SK-N-SH treated with all-trans-retinoic acid at 6 μM for 48 hours (cell line): ENCODE data around the gene MFAP4.

Experiments used
- ATAC-seq: fragments of 200-7000 bp; cut with Tn5 transposase; 3 replicates; pipeline ENCODE4 v1.9.1; 2020; ENCODE audit warnings: mild to moderate bottlenecking, moderate library complexity
- ARNTL ChIP-seq: fragments of 450-650 bp; formaldehyde crosslinking; IDR thresholded peaks from 2 replicates; pipeline ENCODE4 v1.5.0; 2020; ENCODE audit warnings: low read depth, mild to moderate bottlenecking, moderate library complexity, borderline replicate concordance
- BACH2 ChIP-seq: fragments of 250-450 bp; sonication (Bioruptor Pico); IDR thresholded peaks from 2 replicates; pipeline ENCODE4 v1.9.0; 2021; ENCODE audit warnings: mild to moderate bottlenecking, borderline replicate concordance
- CSDC2 ChIP-seq: fragments of 250-450 bp; sonication (Bioruptor Pico); IDR thresholded peaks from 2 replicates; pipeline ENCODE4 v1.5.0; 2020; ENCODE audit warnings: mild to moderate bottlenecking, moderate library complexity
- ESRRG ChIP-seq: fragments of 250-450 bp; sonication (Bioruptor Pico); IDR thresholded peaks from 2 replicates; pipeline ENCODE4 v1.6.1; 2021; ENCODE audit warnings: mild to moderate bottlenecking
- GLIS3 ChIP-seq: fragments of 250-450 bp; sonication (Bioruptor Pico); IDR thresholded peaks from 2 replicates; pipeline ENCODE4 v1.5.0; 2020; ENCODE audit warnings: mild to moderate bottlenecking, moderate library complexity
- OSR1 ChIP-seq: fragments of 250-450 bp; sonication (Bioruptor Pico); IDR thresholded peaks from 2 replicates; pipeline ENCODE4 v1.8.0; 2022; ENCODE audit warnings: moderate library complexity, mild to moderate bottlenecking, inconsistent platforms
- POU6F1 ChIP-seq: fragments of 250-450 bp; sonication (Bioruptor Pico); IDR thresholded peaks from 2 replicates; pipeline ENCODE4 v1.8.0; 2021; ENCODE audit warnings: low read depth, mild to moderate bottlenecking, moderate library complexity, borderline replicate concordance
- PPARA ChIP-seq: fragments of 250-450 bp; sonication (Bioruptor Pico); IDR thresholded peaks from 2 replicates; pipeline ENCODE4 v1.5.0; 2020; ENCODE audit warnings: mild to moderate bottlenecking, borderline replicate concordance
- SNAI2 ChIP-seq: fragments of 250-450 bp; sonication (Bioruptor Pico); IDR thresholded peaks from 2 replicates; pipeline ENCODE4 v1.5.0; 2020; ENCODE audit warnings: mild to moderate bottlenecking, moderate library complexity
- TOX ChIP-seq: fragments of 250-450 bp; sonication (Bioruptor Pico); IDR thresholded peaks from 2 replicates; pipeline ENCODE4 v1.8.0; 2021; ENCODE audit warnings: mild to moderate bottlenecking, moderate library complexity, borderline replicate concordance
- ZC3H10 ChIP-seq: fragments of 250-450 bp; sonication (Bioruptor Pico); IDR thresholded peaks from 2 replicates; pipeline ENCODE4 v1.5.1; 2021; ENCODE audit warnings: mild to moderate bottlenecking, moderate library complexity
- ZFP3 ChIP-seq: fragments of 250-450 bp; sonication (Bioruptor Pico); IDR thresholded peaks from 2 replicates; pipeline ENCODE4 v1.5.0; 2020; ENCODE audit warnings: mild to moderate bottlenecking, moderate library complexity
- ZFP30 ChIP-seq: fragments of 450-650 bp; formaldehyde crosslinking; IDR thresholded peaks from 2 replicates; pipeline ENCODE4 v1.5.0; 2022; ENCODE audit warnings: mild to moderate bottlenecking, moderate library complexity
- ZNF70 ChIP-seq: fragments of 450-650 bp; formaldehyde crosslinking; IDR thresholded peaks from 2 replicates; pipeline ENCODE4 v1.5.0; 2020; ENCODE audit warnings: mild to moderate bottlenecking, moderate library complexity
- ZNF8 ChIP-seq: fragments of 450-650 bp; formaldehyde crosslinking; IDR thresholded peaks from 2 replicates; pipeline ENCODE4 v1.5.0; 2020; ENCODE audit warnings: mild to moderate bottlenecking, moderate library complexity
- TF ChIP-seq, protein P1 (sequence below): fragments of 250-450 bp; sonication (Bioruptor Pico); IDR thresholded peaks from 2 replicates; pipeline ENCODE4 v1.8.0; 2020; ENCODE audit warnings: mild to moderate bottlenecking, moderate library complexity, borderline replicate concordance
- TF ChIP-seq, protein P2 (sequence below): fragments of 250-450 bp; sonication (Bioruptor Pico); IDR thresholded peaks from 2 replicates; pipeline ENCODE4 v1.5.0; 2020; ENCODE audit warnings: mild to moderate bottlenecking, moderate library complexity
- TF ChIP-seq, protein P3 (sequence below): fragments of 250-450 bp; sonication (Bioruptor Pico); IDR thresholded peaks from 2 replicates; pipeline ENCODE4 v1.5.1; 2020; ENCODE audit warnings: low read depth, mild to moderate bottlenecking, moderate library complexity

Gene MFAP4

DNA sequence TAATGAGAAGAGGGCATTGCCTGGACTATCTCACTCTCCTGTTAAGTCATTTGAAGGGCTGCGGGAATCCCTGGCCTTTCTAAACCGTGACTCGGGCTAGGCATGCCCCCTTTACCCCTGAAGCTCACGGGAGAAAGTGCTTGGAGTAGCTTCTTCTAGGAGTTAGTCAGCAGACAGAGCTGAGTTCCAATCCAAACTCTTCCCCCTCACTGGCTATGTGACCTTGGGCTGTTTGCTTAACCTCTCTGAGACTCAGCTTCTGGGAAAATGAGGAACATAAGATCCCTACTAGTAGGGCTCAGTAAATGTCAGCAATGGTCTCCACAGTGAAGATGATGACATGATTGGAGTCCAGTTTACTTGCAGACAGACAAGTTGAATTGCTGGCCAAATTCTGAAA, 18.8 kb downstream of the MFAP4 start:
- TF ChIP-seq CSDC2 (CRISPR knock-in tag) (no peak), POU6F1 (CRISPR knock-in tag) (no peak), ESRRG (CRISPR knock-in tag) (no peak), ZC3H10 (CRISPR knock-in tag) (no peak), BACH2 (CRISPR knock-in tag) (no peak), GLIS3 (CRISPR knock-in tag) (no peak), ZNF70 (CRISPR knock-in tag) (no peak), ARNTL (CRISPR knock-in tag) (no peak), ZFP3 (CRISPR knock-in tag) (no peak), ZFP30 (CRISPR knock-in tag) (no peak)
- TF ChIP-seq, protein P1, sequence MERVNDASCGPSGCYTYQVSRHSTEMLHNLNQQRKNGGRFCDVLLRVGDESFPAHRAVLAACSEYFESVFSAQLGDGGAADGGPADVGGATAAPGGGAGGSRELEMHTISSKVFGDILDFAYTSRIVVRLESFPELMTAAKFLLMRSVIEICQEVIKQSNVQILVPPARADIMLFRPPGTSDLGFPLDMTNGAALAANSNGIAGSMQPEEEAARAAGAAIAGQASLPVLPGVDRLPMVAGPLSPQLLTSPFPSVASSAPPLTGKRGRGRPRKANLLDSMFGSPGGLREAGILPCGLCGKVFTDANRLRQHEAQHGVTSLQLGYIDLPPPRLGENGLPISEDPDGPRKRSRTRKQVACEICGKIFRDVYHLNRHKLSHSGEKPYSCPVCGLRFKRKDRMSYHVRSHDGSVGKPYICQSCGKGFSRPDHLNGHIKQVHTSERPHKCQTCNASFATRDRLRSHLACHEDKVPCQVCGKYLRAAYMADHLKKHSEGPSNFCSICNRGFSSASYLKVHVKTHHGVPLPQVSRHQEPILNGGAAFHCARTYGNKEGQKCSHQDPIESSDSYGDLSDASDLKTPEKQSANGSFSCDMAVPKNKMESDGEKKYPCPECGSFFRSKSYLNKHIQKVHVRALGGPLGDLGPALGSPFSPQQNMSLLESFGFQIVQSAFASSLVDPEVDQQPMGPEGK (CRISPR knock-in tag): no peak
- TF ChIP-seq, protein P2, sequence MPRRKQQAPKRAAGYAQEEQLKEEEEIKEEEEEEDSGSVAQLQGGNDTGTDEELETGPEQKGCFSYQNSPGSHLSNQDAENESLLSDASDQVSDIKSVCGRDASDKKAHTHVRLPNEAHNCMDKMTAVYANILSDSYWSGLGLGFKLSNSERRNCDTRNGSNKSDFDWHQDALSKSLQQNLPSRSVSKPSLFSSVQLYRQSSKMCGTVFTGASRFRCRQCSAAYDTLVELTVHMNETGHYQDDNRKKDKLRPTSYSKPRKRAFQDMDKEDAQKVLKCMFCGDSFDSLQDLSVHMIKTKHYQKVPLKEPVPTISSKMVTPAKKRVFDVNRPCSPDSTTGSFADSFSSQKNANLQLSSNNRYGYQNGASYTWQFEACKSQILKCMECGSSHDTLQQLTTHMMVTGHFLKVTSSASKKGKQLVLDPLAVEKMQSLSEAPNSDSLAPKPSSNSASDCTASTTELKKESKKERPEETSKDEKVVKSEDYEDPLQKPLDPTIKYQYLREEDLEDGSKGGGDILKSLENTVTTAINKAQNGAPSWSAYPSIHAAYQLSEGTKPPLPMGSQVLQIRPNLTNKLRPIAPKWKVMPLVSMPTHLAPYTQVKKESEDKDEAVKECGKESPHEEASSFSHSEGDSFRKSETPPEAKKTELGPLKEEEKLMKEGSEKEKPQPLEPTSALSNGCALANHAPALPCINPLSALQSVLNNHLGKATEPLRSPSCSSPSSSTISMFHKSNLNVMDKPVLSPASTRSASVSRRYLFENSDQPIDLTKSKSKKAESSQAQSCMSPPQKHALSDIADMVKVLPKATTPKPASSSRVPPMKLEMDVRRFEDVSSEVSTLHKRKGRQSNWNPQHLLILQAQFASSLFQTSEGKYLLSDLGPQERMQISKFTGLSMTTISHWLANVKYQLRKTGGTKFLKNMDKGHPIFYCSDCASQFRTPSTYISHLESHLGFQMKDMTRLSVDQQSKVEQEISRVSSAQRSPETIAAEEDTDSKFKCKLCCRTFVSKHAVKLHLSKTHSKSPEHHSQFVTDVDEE (CRISPR knock-in tag): no peak
- no peak for ATAC-seq

DNA sequence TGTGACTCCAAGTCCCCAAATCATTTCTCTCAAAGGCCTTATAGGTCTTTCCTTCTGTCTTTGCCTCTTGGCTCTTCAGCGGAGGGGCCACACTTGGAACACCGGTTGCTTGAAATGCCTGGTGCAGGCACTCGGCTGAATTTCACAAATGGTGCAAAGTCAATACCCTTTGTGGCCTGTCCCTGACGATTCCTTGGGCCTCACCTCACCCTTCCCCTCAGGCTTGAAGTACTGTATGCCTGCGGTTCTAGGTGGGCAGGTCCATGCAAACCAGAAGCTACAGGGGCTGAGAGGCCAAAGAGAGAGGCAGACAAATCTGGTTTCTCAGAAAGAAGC, 20.4 kb downstream of the MFAP4 start:
- TF ChIP-seq ZFP3 (CRISPR knock-in tag): no peak
- TF ChIP-seq, protein P3, sequence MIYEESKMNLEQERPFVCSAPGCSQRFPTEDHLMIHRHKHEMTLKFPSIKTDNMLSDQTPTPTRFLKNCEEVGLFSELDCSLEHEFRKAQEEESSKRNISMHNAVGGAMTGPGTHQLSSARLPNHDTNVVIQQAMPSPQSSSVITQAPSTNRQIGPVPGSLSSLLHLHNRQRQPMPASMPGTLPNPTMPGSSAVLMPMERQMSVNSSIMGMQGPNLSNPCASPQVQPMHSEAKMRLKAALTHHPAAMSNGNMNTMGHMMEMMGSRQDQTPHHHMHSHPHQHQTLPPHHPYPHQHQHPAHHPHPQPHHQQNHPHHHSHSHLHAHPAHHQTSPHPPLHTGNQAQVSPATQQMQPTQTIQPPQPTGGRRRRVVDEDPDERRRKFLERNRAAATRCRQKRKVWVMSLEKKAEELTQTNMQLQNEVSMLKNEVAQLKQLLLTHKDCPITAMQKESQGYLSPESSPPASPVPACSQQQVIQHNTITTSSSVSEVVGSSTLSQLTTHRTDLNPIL: no peak
- no peak for ATAC-seq

GRCh38 chr17:19365833-19366636, 21.0 kb downstream of the MFAP4 start:
- peak; percentile 96 for TF ChIP-seq ZFP3 (CRISPR knock-in tag)
- TF ChIP-seq ZC3H10 (CRISPR knock-in tag): no peak
- no peak for ATAC-seq

DNA sequence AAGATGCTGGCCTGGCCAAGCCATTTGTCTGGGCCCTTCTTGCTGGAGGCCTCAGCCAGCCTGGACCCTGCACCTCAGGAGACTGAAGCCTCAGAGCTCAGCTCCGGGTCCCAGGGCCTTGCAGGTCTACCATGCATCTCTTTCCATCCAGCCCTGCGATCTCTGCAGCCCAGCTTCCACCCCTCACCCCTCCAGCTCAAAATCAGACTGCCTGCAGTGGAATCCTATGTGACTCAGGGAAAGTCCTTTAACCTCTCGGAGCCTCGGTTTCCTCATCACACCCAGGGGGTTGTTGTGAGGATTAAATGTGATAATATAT, 21.5 kb downstream of the MFAP4 start:
- no peak for ATAC-seq
- TF ChIP-seq GLIS3 (CRISPR knock-in tag): no peak
- no peak for TF ChIP-seq POU6F1 (CRISPR knock-in tag)
- TF ChIP-seq ARNTL (CRISPR knock-in tag): no peak
- TF ChIP-seq ZFP30 (CRISPR knock-in tag): no peak
- no peak for TF ChIP-seq ZFP3 (CRISPR knock-in tag)
- TF ChIP-seq, protein P3: no peak
- no peak for TF ChIP-seq OSR1 (CRISPR knock-in tag)
- no peak for TF ChIP-seq ZNF8 (CRISPR knock-in tag)
- no peak for TF ChIP-seq SNAI2
- TF ChIP-seq, protein P2 (CRISPR knock-in tag): no peak
- TF ChIP-seq TOX (CRISPR knock-in tag): no peak
- no peak for TF ChIP-seq PPARA
- TF ChIP-seq, protein P1 (CRISPR knock-in tag): no peak
- TF ChIP-seq BACH2 (CRISPR knock-in tag): no peak
